B cell (primary cell): ENCODE measurements around the gene RAX2. TPM values are rescaled to one million over a fixed set of nuclear protein-coding genes. Genes with fewer than 3 reads are reported as not detected.

Experiments used
- ATAC-seq: fragments of 200-7000 bp; cut with Tn5 transposase; one replicate; pipeline ENCODE4 v1.10.0; 2021; ENCODE audit warnings: low read depth, mild to moderate bottlenecking, moderate number of reproducible peaks, moderate library complexity
- CTCF ChIA-PET: fragments of 350-600 bp; sonication (Branson Sonifier 250); formaldehyde crosslinking; loops from one replicate; lab custom pipeline; 2021; ENCODE audit warnings: antibody characterized with exemption, inconsistent platforms; lab: Charles Lee
- POLR2A ChIA-PET: fragments of 350-600 bp; sonication (Branson Sonifier 250); formaldehyde crosslinking; loops from one replicate; lab custom pipeline; 2021; ENCODE audit warnings: antibody characterized with exemption; lab: Charles Lee
- DNase-seq: peaks from one replicate; pipeline ENCODE4 v3.0.0; 2013
- H2AFZ ChIP-seq: 2 replicates; pipeline ENCODE4 v1.6.1; 2012; ENCODE audit warnings: mild to moderate bottlenecking, low read depth, low read length; ENCODE audit not compliant: insufficient read depth, poor library complexity, severe bottlenecking
- H3K27ac ChIP-seq, 2 donors: 1 replicate in 1 of 2; 2 replicates in 1 of 2; pipeline ENCODE4 v1.5.1; 2012 to 2013; ENCODE audit warnings: low read length in 2 of 2, mild to moderate bottlenecking in 2 of 2, moderate library complexity in 1 of 2
- H3K27me3 ChIP-seq, 4 experiments: fragments of 200-600 bp in 1 of 4; sonication (generic) in 1 of 4; replicated peaks in 1 of 4; 1 replicate in 2 of 4; 2 replicates in 2 of 4; pipeline versions ENCODE4 v1.6.1 to v1.7.0; 2013 to 2016; ENCODE audit warnings: low read length in 3 of 4, mild to moderate bottlenecking in 2 of 4, mixed read lengths in 1 of 4, moderate library complexity in 1 of 4; ENCODE audit not compliant: insufficient read depth in 4 of 4, control insufficient read depth in 3 of 4; ENCODE audit errors: control extremely low read depth in 1 of 4
- H3K36me3 ChIP-seq, 2 experiments: replicated peaks in 1 of 2; 1 replicate in 1 of 2; 2 replicates in 1 of 2; pipeline versions ENCODE4 v1.6.1 to v1.7.1; 2013; ENCODE audit warnings: low read length in 1 of 2; ENCODE audit not compliant: insufficient read depth in 2 of 2, control insufficient read depth in 1 of 2; ENCODE audit errors: control extremely low read depth in 1 of 2, extremely low read depth in 1 of 2
- H3K4me1 ChIP-seq, 2 donors: fragments of 200-600 bp in 1 of 2; sonication (generic) in 1 of 2; 1 replicate in 1 of 2; 2 replicates in 1 of 2; pipeline versions ENCODE4 v1.5.1 to v1.6.1; 2013 to 2017; ENCODE audit warnings: low read length in 2 of 2; ENCODE audit not compliant: control insufficient read depth in 2 of 2, insufficient read depth in 2 of 2
- H3K4me2 ChIP-seq: replicated peaks from 2 replicates; pipeline ENCODE3; 2012; ENCODE audit warnings: mild to moderate bottlenecking, low read depth, low read length; ENCODE audit not compliant: poor library complexity, severe bottlenecking
- H3K4me3 ChIP-seq, 5 experiments: fragments of 200-600 bp in 1 of 5; sonication (generic) in 1 of 5; 1 replicate in 3 of 5; 2 replicates in 2 of 5; pipeline versions ENCODE4 v1.5.1 to v1.7.0; 2011 to 2016; ENCODE audit warnings: low read length in 4 of 5, mild to moderate bottlenecking in 4 of 5, low read depth in 2 of 5, control low read depth in 1 of 5, moderate library complexity in 1 of 5; ENCODE audit not compliant: insufficient read depth in 1 of 5; ENCODE audit errors: control extremely low read depth in 1 of 5, extremely low read depth in 1 of 5
- H3K79me2 ChIP-seq: fragments of 200-600 bp; sonication (generic); one replicate; pipeline ENCODE4 v1.6.0; 2016; ENCODE audit warnings: low read length; ENCODE audit not compliant: control insufficient read depth, insufficient read depth
- H3K9ac ChIP-seq: fragments of 200-600 bp; sonication (generic); 2 replicates; pipeline ENCODE4 v1.6.1; 2017; ENCODE audit warnings: mild to moderate bottlenecking, low read length, moderate library complexity
- H3K9me3 ChIP-seq, 3 donors: one replicate each; pipeline versions ENCODE4 v1.6.1 to v1.7.1; 2013; ENCODE audit warnings: low read length in 2 of 3; ENCODE audit not compliant: control insufficient read depth in 2 of 3, insufficient read depth in 1 of 3; ENCODE audit errors: control extremely low read depth in 1 of 3
- H4K20me1 ChIP-seq: 2 replicates; pipeline ENCODE4 v1.6.0; 2012; ENCODE audit warnings: mild to moderate bottlenecking, low read length; ENCODE audit not compliant: insufficient read depth, control insufficient read depth, poor library complexity, severe bottlenecking
- H3K27ac Mint-ChIP-seq: one replicate; pipeline ENCODE4 v1.8.0; 2021; ENCODE audit warnings: mixed read lengths
- H3K27me3 Mint-ChIP-seq: one replicate; pipeline ENCODE4 v1.8.0; 2021; ENCODE audit warnings: mixed read lengths
- H3K4me1 Mint-ChIP-seq: one replicate; pipeline ENCODE4 v1.8.0; 2021; ENCODE audit warnings: mixed read lengths
- H3K4me3 Mint-ChIP-seq: one replicate; pipeline ENCODE4 v1.8.0; 2021; ENCODE audit warnings: mixed read lengths
- H3K9me3 Mint-ChIP-seq: one replicate; pipeline ENCODE4 v1.8.0; 2022; ENCODE audit warnings: mixed read lengths; ENCODE audit not compliant: insufficient read depth
- EZH2 ChIP-seq: IDR thresholded peaks from 2 replicates; pipeline ENCODE4 v1.6.1; 2012; ENCODE audit warnings: borderline replicate concordance, low read depth, mild to moderate bottlenecking, moderate library complexity, low read length; ENCODE audit not compliant: insufficient read depth, poor library complexity, severe bottlenecking
- WGBS: methylation state at CpG from one replicate; pipeline ENCODE4 v1.1.5; 2013; ENCODE audit warnings: missing lambda C conversion rate; ENCODE audit not compliant: insufficient coverage; 5-methylcytosine and 5-hydroxymethylcytosine counted together
- intact Hi-C: fragments of 100-400 bp; cut with micrococcal nuclease; formaldehyde crosslinking; loops from one replicate; pipeline ENCODE4 v1.10.0; 2022
- polyA plus RNA-seq: library from polyadenylated mRNA; depleted of rRNA; stranded (reverse); fragments of >200 nt; gene quantifications from 2 replicates; pipeline ENCODE4 v1.2.3, GENCODE V29; 2012
- total RNA-seq, 2 donors: library from RNA; stranded (reverse); fragments of 120-200 nt in 1 of 2; gene quantifications; 1 replicate in 1 of 2; 2 replicates in 1 of 2; pipeline versions ENCODE4 v1.2.3 to v1.2.4, GENCODE V29; 2013 to 2022
- TF ChIP-seq, protein P1 (sequence below): fragments of 200-600 bp; IDR thresholded peaks from one replicate; pipeline ENCODE4 v1.8.0; 2022; ENCODE audit warnings: antibody characterized with exemption, mild to moderate bottlenecking

RAX2 gene
- total and polyA plus RNA-seq, 2 donors (not counting 1 experiment from before 2014, with no cell fraction given): not detected

DNA sequence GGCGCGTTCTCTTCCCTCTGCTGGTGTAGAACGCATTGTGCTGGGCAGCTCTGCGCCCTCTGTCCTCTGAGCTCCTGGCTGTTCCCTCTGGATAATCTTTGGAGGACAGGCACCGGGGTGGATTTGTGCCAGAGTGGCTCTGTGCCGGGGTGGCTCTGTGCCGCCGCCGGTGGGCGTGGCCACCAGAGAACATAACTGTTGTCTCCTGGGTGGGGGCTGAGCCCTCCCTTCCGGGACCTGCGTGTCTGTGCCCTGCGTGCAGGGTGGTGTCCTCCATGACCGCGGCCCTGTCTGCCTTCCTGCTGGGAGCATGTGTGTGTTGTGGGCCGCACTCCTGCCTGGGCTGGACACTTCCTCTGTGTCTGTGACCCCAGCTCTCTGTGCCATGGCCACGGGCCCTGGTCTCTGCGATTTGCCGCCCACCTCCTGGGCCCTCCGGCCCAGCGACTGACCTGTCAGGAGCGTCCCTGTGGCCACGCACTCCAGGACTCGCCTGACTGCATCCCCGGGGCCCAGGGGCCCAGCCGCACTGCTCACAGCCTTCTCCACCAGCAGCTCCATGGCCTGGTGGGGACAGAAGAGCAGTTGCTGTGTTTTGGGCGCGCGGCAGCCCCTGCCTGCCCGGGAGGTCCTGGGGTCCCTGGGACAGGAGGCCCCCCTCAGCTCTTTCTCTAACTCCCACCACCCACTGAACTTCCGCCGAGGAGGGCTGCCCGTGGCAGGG is 36.6 kb upstream of the RAX2 start:
- Histone ChIP-seq H3K9me3 (peaks cover 0 to 44% (median 0%) of the 10 kb centered on the region in 3 donors), H3K9ac (no peak overlapping the region), H2AFZ (no peak overlapping the region), H3K36me3 (no peaks in the 10 kb centered on the region), H3K79me2 (no peaks in the 10 kb centered on the region), H3K27ac (no peak overlapping the region), H4K20me1 (no peaks in the 10 kb centered on the region), H3K4me2 (no peak overlapping the region), H3K27me3 (no peaks in the 10 kb centered on the region), H3K4me3 (no peak overlapping the region), H3K4me1 (peaks cover 40 to 56% of the 10 kb centered on the region in 2 donors)
- Mint-ChIP-seq H3K4me3 (no peak overlapping the region), H3K27ac (no peak overlapping the region), H3K9me3 (peaks cover 4% of the 10 kb centered on the region), H3K27me3 (peaks cover 3% of the 10 kb centered on the region), H3K4me1 (peaks cover 49% of the 10 kb centered on the region)
- TF ChIP-seq, protein P1, sequence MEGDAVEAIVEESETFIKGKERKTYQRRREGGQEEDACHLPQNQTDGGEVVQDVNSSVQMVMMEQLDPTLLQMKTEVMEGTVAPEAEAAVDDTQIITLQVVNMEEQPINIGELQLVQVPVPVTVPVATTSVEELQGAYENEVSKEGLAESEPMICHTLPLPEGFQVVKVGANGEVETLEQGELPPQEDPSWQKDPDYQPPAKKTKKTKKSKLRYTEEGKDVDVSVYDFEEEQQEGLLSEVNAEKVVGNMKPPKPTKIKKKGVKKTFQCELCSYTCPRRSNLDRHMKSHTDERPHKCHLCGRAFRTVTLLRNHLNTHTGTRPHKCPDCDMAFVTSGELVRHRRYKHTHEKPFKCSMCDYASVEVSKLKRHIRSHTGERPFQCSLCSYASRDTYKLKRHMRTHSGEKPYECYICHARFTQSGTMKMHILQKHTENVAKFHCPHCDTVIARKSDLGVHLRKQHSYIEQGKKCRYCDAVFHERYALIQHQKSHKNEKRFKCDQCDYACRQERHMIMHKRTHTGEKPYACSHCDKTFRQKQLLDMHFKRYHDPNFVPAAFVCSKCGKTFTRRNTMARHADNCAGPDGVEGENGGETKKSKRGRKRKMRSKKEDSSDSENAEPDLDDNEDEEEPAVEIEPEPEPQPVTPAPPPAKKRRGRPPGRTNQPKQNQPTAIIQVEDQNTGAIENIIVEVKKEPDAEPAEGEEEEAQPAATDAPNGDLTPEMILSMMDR: no peak
- no peak for TF ChIP-seq EZH2
- POLR2A ChIA-PET: no interaction called here
- DNase-seq: no peak
- CTCF ChIA-PET: no interaction called here
- 93% methylated on average over 29 of the region's 33 CpGs for WGBS
- intact Hi-C loops: no loop called here
- ATAC-seq: no peak

- no peak overlapping the region for H3K4me3 ChIP-seq
- no peak overlapping the region for H3K9ac ChIP-seq
- no peaks in the 10 kb centered on the region for H3K79me2 ChIP-seq
- peaks cover 32 to 48% of the 10 kb centered on the region in 2 donors for H3K4me1 ChIP-seq
- ChIA-PET CTCF (no interaction called here), POLR2A (no interaction called here)
- no peaks in the 10 kb centered on the region for H4K20me1 ChIP-seq
- H2AFZ ChIP-seq: no peak overlapping the region
- no peak overlapping the region for H3K27ac ChIP-seq
- Mint-ChIP-seq H3K4me3 (no peak overlapping the region), H3K4me1 (peaks cover 43% of the 10 kb centered on the region), H3K9me3 (peaks cover 4% of the 10 kb centered on the region), H3K27ac (no peak overlapping the region), H3K27me3 (peaks cover 3% of the 10 kb centered on the region)
- no peak for DNase-seq
- intact Hi-C loops: no loop called here
- H3K4me2 ChIP-seq: no peak overlapping the region
- H3K9me3 ChIP-seq: peaks cover 0 to 44% (median 0%) of the 10 kb centered on the region in 3 donors
- TF ChIP-seq, protein P1: no peak
- TF ChIP-seq EZH2: no peak
- ATAC-seq: no peak
- H3K36me3 ChIP-seq: no peaks in the 10 kb centered on the region
- 98% methylated on average over 35 of the region's 35 CpGs for WGBS
- no peaks in the 10 kb centered on the region for H3K27me3 ChIP-seq
Measured at GRCh38 chr19:3807574-3808354, 35.7 kb upstream of the RAX2 start.
